Heart right ventricle (tissue), 16 donors: ENCODE data around the gene AQP12A. TPM values are rescaled to one million over a fixed set of nuclear protein-coding genes. Genes with fewer than 3 reads are reported as not detected.
A peak's percentile ranks its signal among the peaks of the same experiment; 100 is the strongest.

ENCODE experiments used
- ATAC-seq, 8 donors: fragments of 200-7000 bp; cut with Tn5 transposase; one replicate each; pipeline ENCODE4 v1.9.1; 2020; ENCODE audit warnings: mild to moderate bottlenecking in 8 of 8, moderate library complexity in 8 of 8, moderate number of reproducible peaks in 1 of 8
- DNase-seq, 2 donors: peaks; one replicate each; pipeline ENCODE4 v3.0.0-alpha.2; 2020
- H3K27ac ChIP-seq, 10 donors: fragments of 200-600 bp; sonication (generic) in 2 of 10; one replicate each; pipeline versions ENCODE4 v1.5.0 to v1.8.0; 2020 to 2022; ENCODE audit warnings: mild to moderate bottlenecking in 3 of 10
- H3K27me3 ChIP-seq, 7 donors: fragments of 200-600 bp; one replicate each; pipeline ENCODE4 v1.8.0; 2021 to 2022; ENCODE audit warnings: mild to moderate bottlenecking in 2 of 7
- H3K36me3 ChIP-seq, 9 donors: fragments of 200-600 bp; sonication (generic) in 1 of 9; one replicate each; pipeline versions ENCODE4 v1.5.0 to v1.8.0; 2020 to 2022; ENCODE audit warnings: mild to moderate bottlenecking in 2 of 9
- H3K4me1 ChIP-seq, 9 donors: fragments of 200-600 bp; sonication (generic) in 1 of 9; one replicate each; pipeline versions ENCODE4 v1.5.0 to v1.8.0; 2020 to 2022; ENCODE audit warnings: mild to moderate bottlenecking in 4 of 9
- H3K4me3 ChIP-seq, 10 donors: fragments of 200-600 bp; sonication (generic) in 2 of 10; one replicate each; pipeline versions ENCODE4 v1.5.0 to v1.8.0; 2020 to 2022; ENCODE audit warnings: mild to moderate bottlenecking in 7 of 10, moderate library complexity in 2 of 10
- H3K9me3 ChIP-seq, 11 donors: fragments of 200-600 bp in 10 of 11; sonication (generic) in 2 of 11; one replicate each; pipeline versions ENCODE4 v1.5.0 to v1.8.0; 2013 to 2022; ENCODE audit warnings: mild to moderate bottlenecking in 2 of 11, control low read depth in 1 of 11, moderate library complexity in 1 of 11
- WGBS, 2 donors: extraction: QIAGEN DNeasy Blood & Tissue Kit; methylation state at CpG; one replicate each; pipeline ENCODE4 v1.1.7; 2013; ENCODE audit warnings: inconsistent platforms in 1 of 2; 5-methylcytosine and 5-hydroxymethylcytosine counted together
- intact Hi-C, 10 donors: fragments of 100-400 bp; cut with DNase I; formaldehyde crosslinking; loops; one replicate each; pipeline versions ENCODE4 v1.11.1 to v1.14.2; 2022
- polyA plus RNA-seq, 2 donors: library from polyadenylated mRNA; stranded (reverse); fragments of 200-250 nt; gene quantifications; one replicate each; pipeline ENCODE4 v1.2.3, GENCODE V29; 2013
- total RNA-seq, 10 donors: library from RNA; stranded (reverse); fragmentation: NEBNext Ultra II Directional in 3 of 10; extraction: Animal tissue kit (Norgen Biotek cat#: 25700) in 3 of 10; gene quantifications; one replicate each; pipeline versions ENCODE4 v1.2.1 to v1.2.4, GENCODE V29; 2021 to 2023
- TF ChIP-seq, protein P1 (sequence below), 9 donors: fragments of 200-600 bp; sonication (generic) in 2 of 9; IDR thresholded peaks; one replicate each; pipeline versions ENCODE4 v1.5.0 to v1.8.0; 2021 to 2022; ENCODE audit warnings: antibody characterized with exemption in 9 of 9, mild to moderate bottlenecking in 5 of 9, moderate library complexity in 1 of 9
- donor health status: Arrhythmogenic right ventricular cardiomyopathy.
- donor health status: ischemic (EF 13 %, LVEDD 7.1; RV severe dilation, severe dysfunction).
- donor health status: healthy with polysubstance abuse.
- donor health status: DM: no; HTN: yes; CAD: no.
- donor health status: DM: no; HTN: no; CAD: no.
- donor health status: ischemic (EF 25% LVEDD 6.9; RV normal size, moderate dysfunction).
- donor health status: ischemic (EF 25% LVEDD 5.7; RV mildly dilated, moderate dysfunction).
- donor health status: healthy.
- donor health status: DM: yes; HTN: yes; CAD: no.
- donor health status: Ischemic cardiomyopathy.
- donor health status: ischemic (EF 35%, LVEDD 5.7; RV mildly dilated, moderate dysfunction).
- donor health status: nonischemic (EF 11% LVEDD 7.7; RV severe dilation, severe dysfunction).
- donor health status: DM: yes; HTN: yes; CAD: no.
- donor health status: PGD.
- donor health status: ischemic (EF 29% LVEDD 5.4; RV normal size, mild dysfunction).
- donor health status: nonischemic (EF 23%, LVEDD 6.1; RV moderate dilation, normal function).

The AQP12A gene
- total and polyA plus RNA-seq, 12 donors, result not detected

DNA sequence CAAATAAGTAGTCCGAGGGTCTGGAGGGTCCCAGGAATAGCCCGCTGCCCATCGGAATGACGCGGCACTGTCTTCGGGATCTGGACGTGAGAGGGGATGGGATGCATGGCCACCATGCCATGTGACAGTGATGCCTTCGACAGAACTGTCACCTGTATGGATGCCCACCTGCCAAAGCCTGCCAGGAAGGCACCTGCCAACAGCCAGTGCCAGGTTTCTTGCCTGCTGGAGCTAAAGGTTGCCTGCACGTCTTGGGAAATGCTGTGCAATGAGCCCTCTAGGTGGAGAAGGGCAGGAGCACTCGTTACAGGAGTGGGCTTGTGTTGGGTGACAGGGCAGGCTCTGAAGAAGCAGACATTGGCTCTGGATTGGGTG lies 45.9 kb upstream of the AQP12A start:
- intact Hi-C loops, result no loop called here
- Histone ChIP-seq H3K4me3 (no peak overlapping the region), H3K27ac (no peak overlapping the region), H3K36me3 (no peaks in the 10 kb centered on the region), H3K9me3 (no peaks in the 10 kb centered on the region), H3K27me3 (peaks cover 0 to 85% (median 57%) of the 10 kb centered on the region in 7 donors), H3K4me1 (no peaks in the 10 kb centered on the region)
- ATAC-seq (no peak), DNase-seq (no peak)
- TF ChIP-seq, protein P1, sequence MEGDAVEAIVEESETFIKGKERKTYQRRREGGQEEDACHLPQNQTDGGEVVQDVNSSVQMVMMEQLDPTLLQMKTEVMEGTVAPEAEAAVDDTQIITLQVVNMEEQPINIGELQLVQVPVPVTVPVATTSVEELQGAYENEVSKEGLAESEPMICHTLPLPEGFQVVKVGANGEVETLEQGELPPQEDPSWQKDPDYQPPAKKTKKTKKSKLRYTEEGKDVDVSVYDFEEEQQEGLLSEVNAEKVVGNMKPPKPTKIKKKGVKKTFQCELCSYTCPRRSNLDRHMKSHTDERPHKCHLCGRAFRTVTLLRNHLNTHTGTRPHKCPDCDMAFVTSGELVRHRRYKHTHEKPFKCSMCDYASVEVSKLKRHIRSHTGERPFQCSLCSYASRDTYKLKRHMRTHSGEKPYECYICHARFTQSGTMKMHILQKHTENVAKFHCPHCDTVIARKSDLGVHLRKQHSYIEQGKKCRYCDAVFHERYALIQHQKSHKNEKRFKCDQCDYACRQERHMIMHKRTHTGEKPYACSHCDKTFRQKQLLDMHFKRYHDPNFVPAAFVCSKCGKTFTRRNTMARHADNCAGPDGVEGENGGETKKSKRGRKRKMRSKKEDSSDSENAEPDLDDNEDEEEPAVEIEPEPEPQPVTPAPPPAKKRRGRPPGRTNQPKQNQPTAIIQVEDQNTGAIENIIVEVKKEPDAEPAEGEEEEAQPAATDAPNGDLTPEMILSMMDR (IDR thresholded peaks at IDR 0.05), result no peak
- WGBS, 2 donors, result 87 to 92% methylated on average over 10 of the region's 10 CpGs

DNA sequence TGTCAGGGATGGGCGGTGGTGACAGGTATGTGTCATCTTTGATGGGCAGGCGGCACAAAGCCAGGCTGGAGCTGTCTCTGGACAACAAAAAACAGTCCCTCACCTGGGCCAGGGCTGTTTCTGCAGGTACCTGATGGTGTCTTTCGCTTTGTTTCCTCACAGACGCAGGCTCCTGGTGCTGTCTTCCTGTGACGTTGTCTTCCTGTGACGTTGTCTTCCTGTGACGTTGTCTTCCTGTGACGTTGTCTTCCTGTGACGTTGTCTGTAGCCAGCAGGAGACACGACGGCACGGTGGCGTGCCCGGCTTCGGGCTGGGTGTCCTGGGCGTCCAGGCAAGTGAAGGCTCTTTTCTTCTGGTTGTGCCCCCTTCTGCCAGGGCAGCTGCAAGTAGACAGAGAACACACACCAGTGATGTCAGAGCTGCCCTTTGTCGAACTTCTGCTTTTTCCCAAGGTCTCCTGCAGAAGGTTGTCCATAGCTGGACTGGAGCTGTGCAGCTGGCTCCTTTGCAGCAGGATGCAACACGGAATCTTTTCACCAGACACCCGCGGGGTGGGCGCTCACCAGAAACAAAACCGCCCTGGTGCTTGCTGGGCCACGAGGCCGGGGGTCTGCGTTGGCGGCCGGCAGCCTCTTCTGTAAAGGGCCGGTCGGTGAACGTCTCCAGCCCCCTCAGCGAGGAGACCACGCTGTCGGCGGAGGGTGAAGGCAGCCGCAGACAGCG lies 45.3 kb upstream of the AQP12A start:
- no peak overlapping the region for H3K4me3 ChIP-seq
- H3K9me3 ChIP-seq, result no peaks in the 10 kb centered on the region
- ATAC-seq (no peak), DNase-seq (no peak)
- intact Hi-C loops, result no loop called here
- WGBS, 2 donors, result 80 to 85% methylated on average over 36 of the region's 36 CpGs
- H3K27me3 ChIP-seq, result peaks cover 0 to 89% (median 62%) of the 10 kb centered on the region in 7 donors
- TF ChIP-seq, protein P1 (IDR thresholded peaks at IDR 0.05), result no peak
- H3K27ac ChIP-seq, result no peak overlapping the region
- H3K36me3 ChIP-seq, result no peaks in the 10 kb centered on the region
- H3K4me1 ChIP-seq, result no peaks in the 10 kb centered on the region

DNA sequence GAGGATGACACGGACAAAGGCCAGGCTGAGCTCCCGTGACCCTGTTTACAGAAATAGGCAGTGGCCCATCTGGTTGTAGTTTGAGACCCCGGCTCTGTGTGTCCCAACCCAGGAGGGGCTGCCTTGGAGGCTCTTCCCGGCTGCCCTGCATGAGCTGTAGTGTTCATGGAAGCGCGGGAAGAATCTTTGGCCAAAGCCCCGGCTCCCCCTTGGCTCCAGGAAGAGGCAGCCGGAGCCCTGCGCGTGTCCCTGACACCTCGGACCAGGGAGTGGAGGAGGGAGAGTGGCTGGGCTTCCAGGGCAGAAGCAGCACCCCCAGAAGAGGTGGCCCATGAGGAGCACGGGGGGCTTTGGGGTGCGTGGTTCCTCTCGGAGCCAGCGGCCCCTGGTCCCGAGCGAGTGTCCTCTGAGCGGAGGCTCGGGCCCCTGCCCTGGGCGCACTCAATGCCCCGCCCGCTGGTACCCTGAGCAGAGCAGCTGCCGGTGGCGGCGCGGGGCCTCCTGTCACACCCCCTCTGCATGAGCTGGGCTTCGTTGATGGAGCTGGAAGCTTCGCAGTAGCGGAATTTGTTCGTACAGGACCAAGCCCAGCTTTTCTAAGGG lies 44.7 kb upstream of the AQP12A start:
- H3K4me1 ChIP-seq, result no peaks in the 10 kb centered on the region
- DNase-seq, result no peak
- ATAC-seq, result peak in 1 of 8 donors; percentile 7
- WGBS, 2 donors, result 72 to 73% methylated on average over 30 of the region's 30 CpGs
- no peak overlapping the region for H3K27ac ChIP-seq
- H3K36me3 ChIP-seq, result no peaks in the 10 kb centered on the region
- no peaks in the 10 kb centered on the region for H3K9me3 ChIP-seq
- TF ChIP-seq, protein P1 (IDR thresholded peaks at IDR 0.05), result no peak
- H3K27me3 ChIP-seq, result peaks cover 0 to 95% (median 64%) of the 10 kb centered on the region in 7 donors
- H3K4me3 ChIP-seq, result no peak overlapping the region
- intact Hi-C loops, result no loop called here

DNA sequence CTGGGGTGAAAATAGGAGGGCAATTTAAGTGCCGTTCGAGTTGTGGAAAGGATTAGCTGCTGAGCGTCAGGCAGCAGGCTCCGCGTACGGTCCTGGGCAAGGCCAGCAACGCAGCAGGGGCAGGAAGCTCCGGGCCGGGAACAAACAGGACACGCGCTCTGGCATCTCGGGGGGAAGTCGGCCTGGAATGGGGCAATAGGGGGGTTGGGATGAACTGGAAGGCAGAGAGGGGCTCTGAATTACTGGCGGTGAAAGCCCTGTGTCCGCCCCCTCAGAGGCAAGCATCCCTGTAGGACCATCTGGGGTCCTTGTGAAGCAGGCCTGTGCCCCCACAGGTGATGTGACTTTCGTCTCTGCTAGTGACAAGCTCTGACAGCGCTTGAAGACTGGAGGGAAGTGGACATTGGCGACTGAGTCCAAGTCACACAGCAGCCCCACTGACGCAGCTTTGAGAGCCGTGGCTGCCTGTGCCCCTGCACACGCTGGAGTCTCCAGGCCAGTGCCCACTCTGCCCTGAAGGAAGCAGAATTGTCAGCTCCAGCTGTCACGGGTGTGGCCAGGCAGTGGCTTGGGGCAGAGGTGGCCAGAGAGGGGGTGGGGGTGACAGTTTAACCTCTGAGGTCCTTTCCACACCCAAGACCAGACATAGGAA lies 44.0 kb upstream of the AQP12A start:
- no peaks in the 10 kb centered on the region for H3K36me3 ChIP-seq
- TF ChIP-seq, protein P1 (IDR thresholded peaks at IDR 0.05), result no peak
- no peaks in the 10 kb centered on the region for H3K9me3 ChIP-seq
- DNase-seq, result no peak
- WGBS, 2 donors, result 57 to 65% methylated on average over 22 of the region's 22 CpGs
- intact Hi-C loops, result no loop called here
- H3K4me1 ChIP-seq, result no peaks in the 10 kb centered on the region
- ATAC-seq, result peak in 1 of 8 donors; percentile 11
- peaks cover 0 to 97% (median 70%) of the 10 kb centered on the region in 7 donors for H3K27me3 ChIP-seq
- no peak overlapping the region for H3K27ac ChIP-seq
- no peak overlapping the region for H3K4me3 ChIP-seq
